ENCODE results near the gene NEAT1.

Gene NEAT1

GRCh38 chr11:65479184-65480145, 56.9 kb downstream of the NEAT1 start:
- DNase-seq (ENCODE audit: low read depth in 3 of 3) = no peak

- DNase-seq (ENCODE audit: low read depth in 3 of 3) = no peak
Measured at GRCh38 chr11:65482306-65482850, 59.8 kb downstream of the NEAT1 start.

- DNase-seq (ENCODE audit: low read depth in 3 of 3) = no peak
Measured at GRCh38 chr11:65485920-65486219, 63.3 kb downstream of the NEAT1 start.

GRCh38 chr11:65486570-65487466, 64.2 kb downstream of the NEAT1 start:
- DNase-seq (ENCODE audit: low read depth in 3 of 3) = no peak

- no peak for DNase-seq (ENCODE audit: low read depth in 3 of 3)
Measured at GRCh38 chr11:65487467-65488272, 65.1 kb downstream of the NEAT1 start.

GRCh38 chr11:65488273-65489034, 65.9 kb downstream of the NEAT1 start:
- no peak for DNase-seq (ENCODE audit: low read depth in 3 of 3)

GRCh38 chr11:65489035-65489705, 66.6 kb downstream of the NEAT1 start:
- DNase-seq (ENCODE audit: low read depth in 3 of 3) = no peak

- DNase-seq (ENCODE audit: low read depth in 3 of 3) = no peak
Measured at GRCh38 chr11:65489706-65490320, 67.2 kb downstream of the NEAT1 start.

- no peak for DNase-seq (ENCODE audit: low read depth in 3 of 3)
Measured at GRCh38 chr11:65491163-65491465, 68.5 kb downstream of the NEAT1 start.

GRCh38 chr11:65491614-65492386, 69.2 kb downstream of the NEAT1 start:
- DNase-seq (ENCODE audit: low read depth in 3 of 3) = no peak

GRCh38 chr11:65492387-65492636, 69.7 kb downstream of the NEAT1 start:
- no peak for DNase-seq (ENCODE audit: low read depth in 3 of 3)

GRCh38 chr11:65492637-65493366, 70.2 kb downstream of the NEAT1 start:
- no peak for DNase-seq (ENCODE audit: low read depth in 3 of 3)

- DNase-seq (ENCODE audit: low read depth in 3 of 3) = no peak
Measured at GRCh38 chr11:65493367-65494176, 71.0 kb downstream of the NEAT1 start.
